Common myeloid progenitor, CD34-positive (primary cell): ENCODE results near the gene HTRA3.
"Not testable (repeated sequence)": the region's sequence is repeated elsewhere in the genome, so short reads cannot be mapped to it uniquely, and the experiment has no call there.

Experiments used
- CTCF ChIA-PET: fragments of 350-600 bp; sonication (Branson Sonifier 250); formaldehyde crosslinking; loops from one replicate; lab custom pipeline; 2021; ENCODE audit warnings: antibody characterized with exemption; lab: Charles Lee
- POLR2A ChIA-PET: fragments of 350-600 bp; sonication (Branson Sonifier 250); formaldehyde crosslinking; loops from one replicate; lab custom pipeline; 2021; ENCODE audit warnings: antibody characterized with exemption; lab: Charles Lee
- DNase-seq, 3 donors: peaks; one replicate each; pipeline versions ENCODE4 v3.0.0 to v3.0.0-alpha.2; 2013
- H3K27ac ChIP-seq, 2 experiments: 1 replicate in 1 of 2; 2 replicates in 1 of 2; pipeline ENCODE4 v1.7.0; 2013; ENCODE audit warnings: inconsistent platforms in 2 of 2, low read length in 2 of 2, mild to moderate bottlenecking in 2 of 2, low read depth in 1 of 2, moderate library complexity in 1 of 2; ENCODE audit not compliant: severe bottlenecking in 2 of 2, insufficient read depth in 1 of 2, poor library complexity in 1 of 2
- H3K27me3 ChIP-seq, 5 experiments: replicated peaks in 2 of 5; 1 replicate in 3 of 5; 2 replicates in 2 of 5; pipeline versions ENCODE4 v1.6.1 to v1.7.0; 2013; ENCODE audit warnings: low read length in 4 of 5, mild to moderate bottlenecking in 2 of 5, moderate library complexity in 2 of 5, inconsistent platforms in 1 of 5; ENCODE audit not compliant: insufficient read depth in 5 of 5, control insufficient read depth in 4 of 5
- H3K36me3 ChIP-seq, 4 experiments: 1 replicate in 2 of 4; 2 replicates in 2 of 4; pipeline versions ENCODE4 v1.6.1 to v1.7.0; 2013; ENCODE audit warnings: low read length in 3 of 4, control low read depth in 1 of 4, mild to moderate bottlenecking in 1 of 4; ENCODE audit not compliant: control insufficient read depth in 4 of 4, insufficient read depth in 4 of 4
- H3K4me1 ChIP-seq, 4 experiments: 1 replicate in 3 of 4; 2 replicates in 1 of 4; pipeline versions ENCODE4 v1.6.1 to v1.7.1; 2013; ENCODE audit warnings: low read length in 3 of 4, mild to moderate bottlenecking in 3 of 4, control low read depth in 1 of 4, inconsistent platforms in 1 of 4, moderate library complexity in 1 of 4; ENCODE audit not compliant: control insufficient read depth in 4 of 4, insufficient read depth in 4 of 4; ENCODE audit errors: control extremely low read depth in 1 of 4
- H3K4me3 ChIP-seq, 7 experiments: 1 replicate in 4 of 7; 2 replicates in 3 of 7; pipeline versions ENCODE4 v1.5.1 to v1.7.0; 2013; ENCODE audit warnings: mild to moderate bottlenecking in 7 of 7, low read length in 6 of 7, moderate library complexity in 6 of 7, inconsistent platforms in 2 of 7, low read depth in 2 of 7, control low read depth in 1 of 7; ENCODE audit not compliant: insufficient read depth in 4 of 7, control insufficient read depth in 1 of 7; ENCODE audit errors: extremely low read depth in 1 of 7
- H3K9me3 ChIP-seq, 5 experiments: 1 replicate in 4 of 5; 2 replicates in 1 of 5; pipeline versions ENCODE4 v1.6.1 to v1.7.1; 2013; ENCODE audit warnings: low read length in 4 of 5, mild to moderate bottlenecking in 2 of 5, inconsistent platforms in 1 of 5, low read depth in 1 of 5, moderate library complexity in 1 of 5; ENCODE audit not compliant: control insufficient read depth in 4 of 5, insufficient read depth in 2 of 5; ENCODE audit errors: control extremely low read depth in 1 of 5
- WGBS: methylation state at CpG from one replicate; pipeline ENCODE4 v1.1.5; 2013; ENCODE audit not compliant: insufficient coverage; 5-methylcytosine and 5-hydroxymethylcytosine counted together

Gene HTRA3

DNA sequence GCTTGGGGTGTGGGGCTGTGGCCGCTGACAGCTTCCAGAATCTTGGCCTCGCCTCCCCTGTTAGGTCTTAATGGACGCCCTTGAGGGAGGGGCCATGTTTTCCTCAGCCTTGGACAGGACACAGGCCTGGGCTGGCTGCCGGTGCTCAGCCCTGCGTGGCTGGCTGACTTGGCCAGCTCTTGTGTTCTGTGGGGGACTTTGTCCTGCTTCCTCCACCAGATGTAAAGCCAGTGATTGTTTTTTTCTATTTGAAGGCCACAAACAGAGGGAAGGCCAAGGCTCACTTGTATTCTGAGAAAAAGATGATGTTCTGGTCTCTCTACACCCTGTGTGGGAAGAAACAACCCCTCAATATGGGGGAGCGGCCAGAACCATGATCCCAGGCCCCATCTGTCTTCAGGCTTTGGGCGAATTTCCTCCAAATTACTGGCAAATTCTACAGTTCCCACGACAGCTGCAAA lies 71.3 kb downstream of the HTRA3 start:
- Histone ChIP-seq H3K9me3 (peaks cover 1 to 5% (median 3%) of the 10 kb centered on the region in 5 experiments), H3K4me3 (no peak overlapping the region), H3K27ac (no peak overlapping the region), H3K27me3 (no peaks in the 10 kb centered on the region), H3K36me3 (no peaks in the 10 kb centered on the region), H3K4me1 (peaks cover 0 to 3% (median 1%) of the 10 kb centered on the region in 4 experiments)
- ChIA-PET POLR2A (no interaction called here), CTCF (interaction anchor here (1.0 kb wide), 1 partner anchor 63 kb away, joined by 3 read pairs; no protein-coding TSS in a partner anchor)
- WGBS = 93% methylated on average over 4 of the region's 8 CpGs
- DNase-seq = no peak

DNA sequence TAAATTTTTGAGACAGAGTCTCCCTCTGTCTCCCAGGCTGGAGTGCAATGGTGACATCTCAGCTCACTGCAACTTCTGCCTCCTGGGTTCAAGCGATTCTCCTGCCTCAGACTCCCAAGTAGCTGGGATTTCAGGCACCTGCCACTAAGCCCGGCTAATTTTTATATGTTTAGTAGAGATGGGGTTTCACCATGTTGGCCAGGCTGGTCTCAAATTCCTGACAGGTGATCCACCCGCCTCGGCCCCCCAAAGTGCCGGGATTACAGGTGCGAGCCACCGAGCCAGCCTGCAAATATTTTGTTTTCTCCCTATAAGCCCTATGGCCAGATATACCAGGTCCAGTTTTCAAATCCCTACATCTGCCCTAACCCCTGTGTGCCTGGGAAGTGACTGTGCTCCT lies 71.7 kb downstream of the HTRA3 start:
- H3K27me3 ChIP-seq, H3K27ac ChIP-seq, H3K4me1 ChIP-seq, H3K36me3 ChIP-seq, DNase-seq, CTCF ChIA-PET, POLR2A ChIA-PET, H3K9me3 ChIP-seq, H3K4me3 ChIP-seq: not testable (repeated sequence)
- WGBS = 90% methylated on average over 2 of the region's 7 CpGs

DNA sequence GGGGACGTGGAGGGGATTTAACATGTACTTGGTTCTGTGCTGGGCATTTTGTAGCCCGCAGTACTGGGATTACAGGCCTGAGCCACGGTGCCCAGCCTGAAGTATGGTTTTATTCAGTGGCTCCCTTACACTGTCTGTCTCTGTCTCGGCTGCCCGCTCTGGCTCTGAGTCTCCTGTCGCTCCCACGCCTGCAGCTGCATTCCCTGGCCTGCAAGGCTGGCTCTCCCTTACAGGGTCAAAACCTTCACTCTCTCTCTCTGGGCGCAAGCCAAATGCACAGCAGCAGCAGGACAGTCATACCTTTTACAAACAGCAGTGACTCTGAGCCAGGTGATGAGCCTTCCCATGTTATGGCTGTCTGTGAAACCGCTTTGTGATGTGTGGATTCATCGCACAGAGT lies 72.1 kb downstream of the HTRA3 start:
- Histone ChIP-seq H3K36me3 (no peaks in the 10 kb centered on the region), H3K9me3 (peaks cover 0 to 3% (median under 1%) of the 10 kb centered on the region in 5 experiments), H3K27ac (no peak overlapping the region), H3K4me1 (peaks cover 0 to 3% (median 1%) of the 10 kb centered on the region in 4 experiments), H3K27me3 (no peaks in the 10 kb centered on the region), H3K4me3 (no peak overlapping the region)
- POLR2A ChIA-PET = no interaction called here
- WGBS = 96% methylated on average over 10 of the region's 10 CpGs
- DNase-seq = no peak
- CTCF ChIA-PET = interaction anchor here (0.9 kb wide), 1 partner anchor 27 kb away, joined by 4 read pairs; no protein-coding TSS in a partner anchor

DNA sequence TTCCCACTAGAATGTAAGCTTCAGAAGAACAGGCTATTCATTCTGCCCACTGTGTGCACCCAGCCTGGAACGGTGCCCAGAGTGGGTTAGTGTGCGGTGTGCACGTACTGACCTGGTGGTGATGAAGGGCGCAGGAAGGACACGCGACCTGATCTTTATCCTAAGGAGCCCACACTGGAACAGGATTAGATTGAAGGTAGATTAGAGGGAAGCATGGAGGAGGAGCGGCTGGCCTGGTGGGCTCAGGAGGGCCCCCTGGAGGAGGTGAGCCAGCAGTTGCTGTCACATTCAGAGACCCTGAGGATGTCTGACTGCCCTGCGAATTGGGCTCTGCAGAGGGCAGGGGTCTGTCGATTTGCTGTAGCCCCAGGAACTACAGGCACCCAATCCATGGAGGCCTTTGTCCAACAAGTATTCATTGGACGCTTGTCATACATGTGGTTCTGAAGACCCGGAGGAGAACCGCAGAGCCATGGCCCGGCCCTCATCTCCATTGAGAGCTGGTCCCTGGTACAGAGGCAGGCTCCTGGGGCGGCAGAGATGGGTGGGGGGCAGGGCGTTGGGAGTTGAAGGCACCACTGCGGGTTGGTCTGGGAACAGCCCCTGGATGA lies 73.2 kb downstream of the HTRA3 start:
- H3K27me3 ChIP-seq = no peaks in the 10 kb centered on the region
- DNase-seq = no peak
- no peak overlapping the region for H3K4me3 ChIP-seq
- H3K9me3 ChIP-seq = no peaks in the 10 kb centered on the region
- no peaks in the 10 kb centered on the region for H3K36me3 ChIP-seq
- peaks cover 0 to 7% (median 2%) of the 10 kb centered on the region in 4 experiments for H3K4me1 ChIP-seq
- ChIA-PET POLR2A (no interaction called here), CTCF (interaction anchor here (0.9 to 2.4 kb wide), 2 partner anchors 28 to 76 kb away, joined by 4 to 7 read pairs; no protein-coding TSS in a partner anchor)
- WGBS = 93% methylated on average over 13 of the region's 16 CpGs
- no peak overlapping the region for H3K27ac ChIP-seq

DNA sequence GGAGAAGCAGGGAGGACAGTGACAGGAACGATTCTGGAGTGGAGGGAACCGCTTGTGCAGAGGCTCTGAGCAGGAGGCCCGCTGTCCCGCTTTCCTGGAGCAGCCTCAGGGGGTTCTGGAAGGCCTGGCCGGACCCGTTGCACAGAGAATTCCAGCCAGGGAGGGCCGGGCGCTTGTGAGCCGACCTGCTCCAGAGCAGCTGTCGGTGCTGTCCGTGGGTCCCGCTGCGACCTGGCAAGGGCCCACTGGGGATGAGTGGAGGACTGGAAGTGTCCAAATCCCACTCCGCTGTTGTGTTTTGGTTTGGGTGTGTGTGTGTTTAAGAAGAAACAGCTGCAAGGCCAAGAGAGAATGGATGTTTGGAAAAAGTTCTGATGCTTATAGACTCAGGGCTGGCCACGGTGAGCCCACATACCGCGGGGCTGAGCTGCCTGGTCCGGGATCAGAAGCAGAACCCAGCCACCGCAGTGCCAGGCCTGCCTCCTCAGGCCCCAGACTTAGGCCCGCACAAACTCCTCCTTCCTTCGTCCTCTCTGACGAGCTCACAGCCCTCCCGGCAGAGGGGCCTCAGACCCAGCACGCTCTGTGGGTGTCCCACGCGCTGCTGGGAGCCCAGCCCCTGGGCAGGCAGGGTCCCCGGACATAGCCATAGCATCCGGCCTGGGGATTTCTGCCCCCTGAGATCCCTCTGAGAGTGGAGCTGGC lies 73.9 kb downstream of the HTRA3 start:
- no peaks in the 10 kb centered on the region for H3K36me3 ChIP-seq
- ChIA-PET POLR2A (no interaction called here), CTCF (interaction anchor here (1.2 to 2.4 kb wide), 3 partner anchors 12 to 76 kb away, joined by 4 to 7 read pairs (median 5); no protein-coding TSS in a partner anchor)
- DNase-seq = no peak
- H3K27me3 ChIP-seq = no peaks in the 10 kb centered on the region
- WGBS = 96% methylated on average over 26 of the region's 28 CpGs
- H3K9me3 ChIP-seq = no peaks in the 10 kb centered on the region
- H3K4me1 ChIP-seq = peaks cover 0 to 12% (median 7%) of the 10 kb centered on the region in 4 experiments
- H3K4me3 ChIP-seq = no peak overlapping the region
- H3K27ac ChIP-seq = no peak overlapping the region

DNA sequence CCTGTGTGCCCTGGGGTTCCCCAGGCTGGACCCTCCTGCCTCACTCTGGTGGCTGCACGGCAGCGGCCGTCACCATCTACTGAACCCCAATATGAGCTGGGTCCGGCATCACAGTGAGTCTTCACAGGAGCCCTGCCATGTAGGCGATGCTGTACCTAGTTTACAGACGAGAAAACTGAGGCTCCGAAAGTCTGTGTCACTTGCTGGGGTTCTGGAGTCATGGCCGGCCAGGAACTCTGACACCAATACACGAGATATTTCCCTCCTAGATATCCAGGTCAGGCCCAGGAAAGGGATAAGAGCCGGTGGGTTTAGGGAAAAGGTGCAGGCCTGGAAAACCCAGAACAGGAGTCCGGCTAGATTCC lies 74.4 kb downstream of the HTRA3 start:
- WGBS = 98% methylated on average over 9 of the region's 11 CpGs
- ChIA-PET CTCF (interaction anchor here (0.9 to 2.4 kb wide), 4 partner anchors 13 to 77 kb away, joined by 3 to 7 read pairs (median 4); no protein-coding TSS in a partner anchor), POLR2A (no interaction called here)
- H3K9me3 ChIP-seq = no peaks in the 10 kb centered on the region
- no peak overlapping the region for H3K4me3 ChIP-seq
- H3K36me3 ChIP-seq = no peaks in the 10 kb centered on the region
- peaks cover 0 to 14% (median 8%) of the 10 kb centered on the region in 4 experiments for H3K4me1 ChIP-seq
- no peak for DNase-seq
- no peaks in the 10 kb centered on the region for H3K27me3 ChIP-seq
- no peak overlapping the region for H3K27ac ChIP-seq

DNA sequence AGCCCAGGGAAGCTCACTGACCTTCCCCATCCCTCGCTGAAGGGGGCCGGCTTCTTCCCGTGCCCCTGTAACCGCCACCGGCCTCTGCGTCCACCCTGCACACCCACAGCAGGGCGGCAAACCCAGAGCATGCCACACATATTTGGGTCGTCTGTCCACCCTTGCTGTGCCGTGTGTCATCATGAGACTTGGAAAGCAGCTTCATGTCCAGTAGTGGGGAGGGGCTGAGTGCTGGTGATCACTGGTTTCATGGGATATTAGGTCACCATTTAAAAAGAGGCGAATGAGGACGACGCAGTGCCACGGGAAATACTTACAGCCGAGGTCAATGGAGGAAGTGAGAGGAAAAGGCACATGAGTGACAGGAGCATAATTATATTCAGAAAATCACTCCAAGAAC lies 74.8 kb downstream of the HTRA3 start:
- WGBS = 95% methylated on average over 9 of the region's 14 CpGs
- H3K4me3 ChIP-seq = no peak overlapping the region
- H3K27me3 ChIP-seq = no peaks in the 10 kb centered on the region
- H3K36me3 ChIP-seq = no peaks in the 10 kb centered on the region
- no peaks in the 10 kb centered on the region for H3K9me3 ChIP-seq
- CTCF ChIA-PET = interaction anchor here (0.9 to 2.4 kb wide), 4 partner anchors 13 to 77 kb away, joined by 3 to 7 read pairs (median 4); no protein-coding TSS in a partner anchor
- H3K4me1 ChIP-seq = peaks cover 0 to 14% (median 8%) of the 10 kb centered on the region in 4 experiments
- no peak overlapping the region for H3K27ac ChIP-seq
- POLR2A ChIA-PET = no interaction called here
- no peak for DNase-seq
